ENCODE data around the gene UGT2B15.
"Not testable (repeated sequence)": the region's sequence is repeated elsewhere in the genome, so short reads cannot be mapped to it uniquely, and the experiment has no call there.

DNA sequence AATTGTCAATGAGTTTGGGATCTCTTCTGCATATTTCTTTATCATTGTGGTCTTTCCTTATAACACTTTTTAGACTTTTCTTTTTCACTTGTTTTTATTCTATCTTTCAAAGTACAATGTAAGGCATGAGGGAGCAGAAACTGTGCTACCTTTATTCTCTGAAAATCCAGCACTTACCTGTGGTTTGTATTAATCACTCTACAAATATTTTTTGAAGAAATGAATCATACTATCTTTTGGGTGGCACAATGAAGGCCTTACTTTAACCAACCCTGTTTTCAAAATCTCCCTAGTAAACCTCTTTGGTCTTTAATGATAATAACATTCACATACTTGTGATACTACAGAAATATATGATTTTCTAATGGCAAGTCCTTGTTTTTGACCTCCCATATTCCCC, 2.9 kb downstream of the UGT2B15 start:
- not testable (repeated sequence) for TF ChIP-seq ZFX (IDR thresholded peaks at IDR 0.05); CTCF (conservative IDR thresholded peaks at IDR 0.05)

Data from C4-2B (cell line).